Natural killer cell (primary cell): ENCODE data around the gene ATXN7L2. TPM values are rescaled to one million over a fixed set of nuclear protein-coding genes. Genes with fewer than 3 reads are reported as not detected.
A peak's percentile ranks its signal among the peaks of the same experiment; 100 is the strongest.

Experiments used
- ATAC-seq, 3 donors: fragments of 150-1000 bp in 2 of 3; fragments of 200-7000 bp in 1 of 3; cut with Tn5 transposase; 1 replicate in 1 of 3; 2 replicates in 2 of 3; pipeline ENCODE4 v1.10.0; 2021; ENCODE audit warnings: mild to moderate bottlenecking in 2 of 3, moderate library complexity in 2 of 3
- DNase-seq, 2 donors: peaks; one replicate each; pipeline versions ENCODE4 v3.0.0 to v3.0.0-alpha.2; 2013 to 2021; ENCODE audit warnings: mixed read lengths in 1 of 2
- H3K27ac ChIP-seq: one replicate; pipeline ENCODE4 v1.5.1; 2013; ENCODE audit warnings: mild to moderate bottlenecking, low read length
- H3K27me3 ChIP-seq: one replicate; pipeline ENCODE4 v1.6.1; 2013; ENCODE audit warnings: low read length; ENCODE audit not compliant: control insufficient read depth, insufficient read depth
- H3K36me3 ChIP-seq: one replicate; pipeline ENCODE4 v1.6.1; 2013; ENCODE audit warnings: low read length; ENCODE audit not compliant: control insufficient read depth, insufficient read depth
- H3K4me1 ChIP-seq: one replicate; pipeline ENCODE4 v1.6.1; 2013; ENCODE audit warnings: low read length; ENCODE audit not compliant: control insufficient read depth, insufficient read depth
- H3K4me3 ChIP-seq: one replicate; pipeline ENCODE4 v1.5.1; 2013; ENCODE audit warnings: low read length
- H3K9me3 ChIP-seq: one replicate; pipeline ENCODE4 v1.6.1; 2013; ENCODE audit warnings: low read length; ENCODE audit not compliant: control insufficient read depth, insufficient read depth
- H3K27ac Mint-ChIP-seq, 2 donors: one replicate each; pipeline ENCODE4 v1.8.0; 2022; ENCODE audit warnings: mild to moderate bottlenecking in 2 of 2, mixed read lengths in 2 of 2, moderate library complexity in 1 of 2
- H3K27me3 Mint-ChIP-seq, 2 donors: one replicate each; pipeline ENCODE4 v1.8.0; 2022; ENCODE audit warnings: low read depth in 2 of 2, mixed read lengths in 2 of 2
- H3K36me3 Mint-ChIP-seq: one replicate; pipeline ENCODE4 v1.8.0; 2022; ENCODE audit warnings: mixed read lengths
- H3K4me1 Mint-ChIP-seq, 2 donors: one replicate each; pipeline ENCODE4 v1.8.0; 2022; ENCODE audit warnings: mixed read lengths in 2 of 2
- H3K4me3 Mint-ChIP-seq: one replicate; pipeline ENCODE4 v1.8.0; 2022; ENCODE audit warnings: mild to moderate bottlenecking, moderate library complexity, mixed read lengths
- H3K9me3 Mint-ChIP-seq, 2 donors: one replicate each; pipeline ENCODE4 v1.8.0; 2022; ENCODE audit warnings: mixed read lengths in 2 of 2
- WGBS: methylation state at CpG from one replicate; pipeline ENCODE4 v1.1.7; 2013; ENCODE audit warnings: missing lambda C conversion rate; ENCODE audit not compliant: insufficient coverage; 5-methylcytosine and 5-hydroxymethylcytosine counted together
- intact Hi-C: fragments of 100-400 bp; cut with micrococcal nuclease; formaldehyde crosslinking; loops from one replicate; pipeline ENCODE4 v1.14.2; 2022
- total RNA-seq, 4 donors: library from RNA; stranded (reverse); fragments of 120-200 nt in 1 of 4; gene quantifications; one replicate each; pipeline versions ENCODE4 v1.2.3 to v1.2.4, GENCODE V29; 2013 to 2022
- TF ChIP-seq, protein P1 (sequence below): fragments of 200-600 bp; IDR thresholded peaks from one replicate; pipeline ENCODE4 v1.8.0; 2022; ENCODE audit warnings: antibody characterized with exemption

Gene ATXN7L2
- total RNA-seq, 3 donors from 2014 or later (not counting 1 experiment from before 2014, with no cell fraction given), result 16.4 to 18.5 (median 18.3) TPM

DNA sequence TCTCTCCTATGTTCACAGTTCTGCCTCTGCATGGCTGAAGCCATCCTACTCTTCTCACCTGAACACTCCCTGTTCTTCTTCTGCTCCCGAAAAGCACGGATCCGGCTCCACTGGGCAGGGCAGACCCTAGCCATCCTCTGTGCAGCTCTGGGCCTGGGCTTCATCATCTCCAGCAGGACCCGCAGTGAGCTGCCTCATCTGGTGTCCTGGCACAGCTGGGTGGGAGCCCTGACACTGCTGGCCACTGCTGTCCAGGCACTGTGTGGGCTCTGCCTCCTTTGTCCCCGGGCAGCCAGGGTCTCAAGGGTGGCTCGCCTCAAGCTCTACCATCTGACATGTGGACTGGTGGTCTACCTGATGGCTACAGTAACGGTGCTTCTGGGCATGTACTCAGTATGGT, 12.0 kb downstream of the ATXN7L2 start:
- Mint-ChIP-seq H3K27me3 (no peaks in the 10 kb centered on the region), H3K9me3 (no peaks in the 10 kb centered on the region), H3K4me3 (peak overlapping the region; percentile 93), H3K36me3 (peaks cover 8% of the 10 kb centered on the region), H3K4me1 (peaks cover 21 to 49% of the 10 kb centered on the region in 2 donors), H3K27ac (no peak overlapping the region)
- Histone ChIP-seq H3K27me3 (no peaks in the 10 kb centered on the region), H3K27ac (no peak overlapping the region), H3K4me1 (peaks cover 69% of the 10 kb centered on the region), H3K9me3 (no peaks in the 10 kb centered on the region), H3K4me3 (no peak overlapping the region), H3K36me3 (peaks cover 37% of the 10 kb centered on the region)
- 98% methylated on average over 7 of the region's 7 CpGs for WGBS
- ATAC-seq (no peak), DNase-seq (no peak)
- TF ChIP-seq, protein P1, sequence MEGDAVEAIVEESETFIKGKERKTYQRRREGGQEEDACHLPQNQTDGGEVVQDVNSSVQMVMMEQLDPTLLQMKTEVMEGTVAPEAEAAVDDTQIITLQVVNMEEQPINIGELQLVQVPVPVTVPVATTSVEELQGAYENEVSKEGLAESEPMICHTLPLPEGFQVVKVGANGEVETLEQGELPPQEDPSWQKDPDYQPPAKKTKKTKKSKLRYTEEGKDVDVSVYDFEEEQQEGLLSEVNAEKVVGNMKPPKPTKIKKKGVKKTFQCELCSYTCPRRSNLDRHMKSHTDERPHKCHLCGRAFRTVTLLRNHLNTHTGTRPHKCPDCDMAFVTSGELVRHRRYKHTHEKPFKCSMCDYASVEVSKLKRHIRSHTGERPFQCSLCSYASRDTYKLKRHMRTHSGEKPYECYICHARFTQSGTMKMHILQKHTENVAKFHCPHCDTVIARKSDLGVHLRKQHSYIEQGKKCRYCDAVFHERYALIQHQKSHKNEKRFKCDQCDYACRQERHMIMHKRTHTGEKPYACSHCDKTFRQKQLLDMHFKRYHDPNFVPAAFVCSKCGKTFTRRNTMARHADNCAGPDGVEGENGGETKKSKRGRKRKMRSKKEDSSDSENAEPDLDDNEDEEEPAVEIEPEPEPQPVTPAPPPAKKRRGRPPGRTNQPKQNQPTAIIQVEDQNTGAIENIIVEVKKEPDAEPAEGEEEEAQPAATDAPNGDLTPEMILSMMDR, result no peak
- intact Hi-C loops, result no loop called here

DNA sequence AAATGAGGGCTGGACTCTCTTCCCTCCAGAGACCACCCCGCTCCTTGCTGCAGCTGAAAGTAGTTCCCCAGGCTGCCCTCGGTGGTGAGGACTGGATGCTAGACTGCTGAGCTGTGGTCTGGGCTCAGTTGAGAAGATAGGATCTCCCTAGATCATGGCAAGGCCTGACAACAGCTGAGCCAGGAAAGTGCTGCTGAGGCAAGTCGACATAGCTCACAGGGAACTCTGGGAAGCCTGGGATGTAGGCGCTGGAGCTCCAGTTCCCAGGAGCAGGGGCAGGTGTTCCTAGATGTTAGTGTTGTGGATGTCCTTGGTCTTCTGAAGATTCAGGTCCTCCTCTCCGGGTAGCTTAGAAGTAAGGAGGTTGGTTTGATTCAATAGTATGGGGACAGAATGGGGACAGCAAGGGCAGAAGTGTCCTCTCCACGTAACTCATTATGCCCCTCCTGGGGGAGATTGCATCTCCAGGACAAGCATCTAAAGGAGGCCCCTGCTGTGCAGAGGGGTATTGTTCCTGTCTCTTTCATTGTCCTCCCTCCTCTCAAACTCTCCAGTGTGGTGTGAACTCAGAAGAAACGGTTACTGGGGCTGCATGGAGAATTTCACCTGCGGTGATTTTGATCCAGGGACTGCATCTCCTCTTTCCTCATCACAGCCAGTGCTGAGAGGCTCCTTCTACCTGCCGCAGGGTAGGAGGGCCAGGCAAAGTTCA, 13.9 kb downstream of the ATXN7L2 start:
- no peak overlapping the region for H3K27ac Mint-ChIP-seq
- TF ChIP-seq, protein P1, result no peak
- 80% methylated on average over 9 of the region's 9 CpGs for WGBS
- H3K4me1 Mint-ChIP-seq, result peaks cover 40 to 64% of the 10 kb centered on the region in 2 donors
- H3K9me3 ChIP-seq, result no peaks in the 10 kb centered on the region
- ATAC-seq (no peak), DNase-seq (no peak)
- H3K36me3 ChIP-seq, result peaks cover 40% of the 10 kb centered on the region
- intact Hi-C loops, result no loop called here
- H3K4me3 Mint-ChIP-seq, result no peak overlapping the region
- no peak overlapping the region for H3K27ac ChIP-seq
- no peak overlapping the region for H3K4me3 ChIP-seq
- no peaks in the 10 kb centered on the region for H3K27me3 Mint-ChIP-seq
- H3K9me3 Mint-ChIP-seq, result no peaks in the 10 kb centered on the region
- H3K27me3 ChIP-seq, result no peaks in the 10 kb centered on the region
- peaks cover 84% of the 10 kb centered on the region for H3K4me1 ChIP-seq
- H3K36me3 Mint-ChIP-seq, result peaks cover 8% of the 10 kb centered on the region

DNA sequence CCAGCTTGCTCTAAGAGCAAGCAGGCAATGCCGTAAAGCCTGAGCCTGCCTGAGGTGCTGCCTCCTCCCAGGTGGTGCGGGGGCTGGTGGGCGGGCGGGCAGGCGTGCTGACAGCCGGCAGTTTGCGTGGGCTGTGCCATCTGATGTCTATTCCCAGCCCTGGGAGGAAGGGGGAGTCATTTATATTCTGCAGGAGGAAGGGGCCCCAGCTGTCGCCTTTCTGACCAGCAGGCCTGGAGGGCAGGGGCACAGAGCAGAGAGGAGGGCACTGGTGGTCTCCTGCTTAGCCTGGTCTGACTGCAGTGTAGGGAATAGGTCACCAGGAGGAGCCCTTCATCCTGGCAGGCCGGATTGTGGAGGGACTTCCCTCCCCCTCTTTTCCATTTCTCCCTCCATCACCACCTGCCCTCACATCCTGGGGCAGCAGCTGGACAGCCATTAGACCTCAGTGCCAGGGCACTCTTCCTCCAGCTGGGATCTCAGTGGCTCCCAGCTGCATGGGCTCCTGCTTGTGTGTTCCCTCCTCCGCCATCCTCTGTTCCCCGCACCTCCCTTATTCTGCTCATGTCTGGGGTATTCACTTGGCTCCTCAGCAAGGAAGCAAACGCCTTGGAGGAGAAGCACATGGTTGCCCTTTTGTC, 14.6 kb downstream of the ATXN7L2 start:
- no peak overlapping the region for H3K4me3 Mint-ChIP-seq
- Histone ChIP-seq H3K27ac (no peak overlapping the region), H3K4me1 (peaks cover 86% of the 10 kb centered on the region), H3K9me3 (no peaks in the 10 kb centered on the region), H3K4me3 (no peak overlapping the region), H3K36me3 (peaks cover 40% of the 10 kb centered on the region), H3K27me3 (no peaks in the 10 kb centered on the region)
- no peaks in the 10 kb centered on the region for H3K27me3 Mint-ChIP-seq
- intact Hi-C loops, result no loop called here
- H3K36me3 Mint-ChIP-seq, result peaks cover 8% of the 10 kb centered on the region
- 90% methylated on average over 12 of the region's 12 CpGs for WGBS
- DNase-seq (peak in 1 of 2 donors; percentile 66), ATAC-seq (no peak)
- no peaks in the 10 kb centered on the region for H3K9me3 Mint-ChIP-seq
- H3K27ac Mint-ChIP-seq, result no peak overlapping the region
- H3K4me1 Mint-ChIP-seq, result peaks cover 45 to 70% of the 10 kb centered on the region in 2 donors
- TF ChIP-seq, protein P1, result no peak
